NCI-H2107 (cell line): ENCODE results near the gene PHRF1.

ENCODE experiments used
- DNase-seq: peaks from one replicate; lab custom pipeline; 2025; lab: John Stamatoyannopoulos, UW

PHRF1 gene

GRCh38 chr11:615504-616319, 39.4 kb downstream of the PHRF1 start, which contains the start of gene IRF7:
Gene IRF7 (minus strand): TSS chr11:615950. CDS start chr11:615364, 586 bp downstream.
- DNase-seq, result peak; percentile 69

GRCh38 chr11:616320-617198, 40.3 kb downstream of the PHRF1 start:
- no peak for DNase-seq

- DNase-seq, result no peak
Measured at GRCh38 chr11:617199-617911, 41.1 kb downstream of the PHRF1 start.

- DNase-seq, result no peak
Measured at GRCh38 chr11:617912-618682, 41.8 kb downstream of the PHRF1 start.

GRCh38 chr11:618856-619627, 42.8 kb downstream of the PHRF1 start:
- DNase-seq, result no peak

GRCh38 chr11:619628-620050, 43.4 kb downstream of the PHRF1 start:
- DNase-seq, result no peak

GRCh38 chr11:620201-620600, 43.9 kb downstream of the PHRF1 start:
- no peak for DNase-seq

- no peak for DNase-seq
Measured at GRCh38 chr11:620935-621814, 44.9 kb downstream of the PHRF1 start.

GRCh38 chr11:621838-622237, 45.6 kb downstream of the PHRF1 start:
- no peak for DNase-seq

GRCh38 chr11:623349-623869, 47.1 kb downstream of the PHRF1 start:
- no peak for DNase-seq

GRCh38 chr11:623999-624704, 47.9 kb downstream of the PHRF1 start:
- DNase-seq, result no peak

GRCh38 chr11:624705-625635, 48.7 kb downstream of the PHRF1 start, which contains the start of gene CDHR5:
Gene CDHR5 (minus strand): TSS chr11:624955. CDS start chr11:624902, 53 bp downstream.
- no peak for DNase-seq

GRCh38 chr11:625636-626268, 49.5 kb downstream of the PHRF1 start:
- DNase-seq, result no peak

- no peak for DNase-seq
Measured at GRCh38 chr11:626475-627307, 50.4 kb downstream of the PHRF1 start, which contains the start of gene SCT. Gene SCT (minus strand): TSS chr11:627181. CDS start chr11:627143, 38 bp downstream.

- no peak for DNase-seq
Measured at GRCh38 chr11:627308-627576, 51.0 kb downstream of the PHRF1 start.

GRCh38 chr11:628056-628455, 51.8 kb downstream of the PHRF1 start:
- no peak for DNase-seq
